Gastroesophageal sphincter (tissue), 4 donors: Measurements from ENCODE around the gene CCSER1. TPM values are rescaled to one million over a fixed set of nuclear protein-coding genes. Genes with fewer than 3 reads are reported as not detected.

Experiments
- ATAC-seq: fragments of 150-250 bp; one replicate; pipeline ENCODE4 v1.9.1; 2016; ENCODE audit warnings: mild to moderate bottlenecking, moderate library complexity
- H3K27ac ChIP-seq, 4 donors: fragments of 200-600 bp; sonication (generic) in 3 of 4; 1 replicate in 3 of 4; 2 replicates in 1 of 4; pipeline ENCODE4 v1.5.1; 2016 to 2019
- H3K27me3 ChIP-seq: fragments of 200-600 bp; sonication (generic); one replicate; pipeline ENCODE4 v1.5.1; 2019
- H3K36me3 ChIP-seq, 2 donors: fragments of 200-600 bp; sonication (generic); one replicate each; pipeline ENCODE4 v1.5.1; 2019; ENCODE audit warnings: control low read depth in 1 of 2
- H3K4me1 ChIP-seq, 3 donors: fragments of 200-600 bp; sonication (generic); 1 replicate in 2 of 3; 2 replicates in 1 of 3; pipeline ENCODE4 v1.5.1; 2016 to 2019; ENCODE audit warnings: control low read depth in 2 of 3
- H3K4me3 ChIP-seq, 2 donors: fragments of 200-600 bp; sonication (generic); one replicate each; pipeline ENCODE4 v1.5.1; 2019; ENCODE audit warnings: mild to moderate bottlenecking in 1 of 2, moderate library complexity in 1 of 2
- H3K9me3 ChIP-seq, 3 donors: fragments of 200-600 bp; sonication (generic); one replicate each; pipeline ENCODE4 v1.5.1; 2017 to 2019; ENCODE audit warnings: control low read depth in 2 of 3
- CTCF ChIP-seq, 4 experiments: fragments of 200-600 bp in 2 of 4; fragments of 450-650 bp in 2 of 4; sonication (generic) in 1 of 4; IDR thresholded peaks; one replicate each; pipeline ENCODE4 v1.5.1; 2017 to 2019; ENCODE audit warnings: antibody characterized with exemption in 4 of 4, mild to moderate bottlenecking in 2 of 4, moderate library complexity in 2 of 4
- EP300 ChIP-seq: sonication (generic); formaldehyde crosslinking; IDR thresholded peaks from one replicate; pipeline ENCODE4 v1.6.1; 2017; ENCODE audit warnings: antibody characterized with exemption, mild to moderate bottlenecking
- POLR2A ChIP-seq, 2 donors: fragments of 450-650 bp; IDR thresholded peaks; one replicate each; pipeline ENCODE4 v1.6.1; 2017; ENCODE audit warnings: antibody characterized with exemption in 2 of 2, mild to moderate bottlenecking in 2 of 2, moderate library complexity in 1 of 2
- POLR2AphosphoS5 ChIP-seq: sonication (generic); formaldehyde crosslinking; IDR thresholded peaks from one replicate; pipeline ENCODE4 v1.6.1; 2017; ENCODE audit warnings: antibody characterized with exemption
- WGBS, 2 donors: methylation state at CpG; one replicate each; pipeline ENCODE4 v1.1.5; 2018; ENCODE audit warnings: low coverage in 1 of 2; 5-methylcytosine and 5-hydroxymethylcytosine counted together
- total RNA-seq, 4 donors: library from RNA; depleted of rRNA; stranded (reverse); fragments of >200 nt; gene quantifications; one replicate each; pipeline ENCODE4 v1.1.0, GENCODE V29; 2016

CCSER1 gene
- total RNA-seq, 4 donors from 2014 or later = 2.4 to 9.3 (median 4.6) TPM

GRCh38 chr4:90584051-90584450, 456.9 kb downstream of the CCSER1 start:
- Histone ChIP-seq H3K4me1 (no peaks in the 10 kb centered on the region), H3K27ac (no peak overlapping the region), H3K36me3 (no peaks in the 10 kb centered on the region), H3K27me3 (no peaks in the 10 kb centered on the region), H3K9me3 (no peaks in the 10 kb centered on the region), H3K4me3 (no peak overlapping the region)
- TF ChIP-seq POLR2AphosphoS5 (no peak), CTCF (IDR thresholded peaks at IDR 0.05) (no peak), POLR2A (IDR thresholded peaks at IDR 0.05) (no peak), EP300 (no peak)
- ATAC-seq = no peak
- WGBS, 2 donors = 47% methylated on average over 2 of the region's 2 CpGs; no CpG with 5 or more reads in 1 of the 2 donors

- WGBS, 2 donors = 88 to 100% methylated on average over 2 to 6 of the region's 8 CpGs
- Histone ChIP-seq H3K36me3 (no peaks in the 10 kb centered on the region), H3K4me3 (no peak overlapping the region), H3K27me3 (no peaks in the 10 kb centered on the region), H3K27ac (no peak overlapping the region), H3K9me3 (peaks cover 0 to 7% (median 0%) of the 10 kb centered on the region in 3 donors), H3K4me1 (no peaks in the 10 kb centered on the region)
- TF ChIP-seq POLR2A (IDR thresholded peaks at IDR 0.05) = no peak
- TF ChIP-seq CTCF (IDR thresholded peaks at IDR 0.05) = no peak
- no peak for TF ChIP-seq EP300
- no peak for TF ChIP-seq POLR2AphosphoS5
- ATAC-seq = no peak
Measured at GRCh38 chr4:90585961-90586360, 458.8 kb downstream of the CCSER1 start.

- no peak overlapping the region for H3K4me3 ChIP-seq
- TF ChIP-seq POLR2AphosphoS5 (no peak), EP300 (no peak), CTCF (IDR thresholded peaks at IDR 0.05) (no peak), POLR2A (IDR thresholded peaks at IDR 0.05) (no peak)
- H3K36me3 ChIP-seq = no peaks in the 10 kb centered on the region
- 95 to 100% methylated on average over 2 to 6 of the region's 6 CpGs for WGBS, 2 donors
- H3K27me3 ChIP-seq = no peaks in the 10 kb centered on the region
- H3K27ac ChIP-seq = no peak overlapping the region
- peaks cover 0 to 7% (median 0%) of the 10 kb centered on the region in 3 donors for H3K9me3 ChIP-seq
- no peak for ATAC-seq
- no peaks in the 10 kb centered on the region for H3K4me1 ChIP-seq
Measured at GRCh38 chr4:90586799-90587198, 459.6 kb downstream of the CCSER1 start.

- Histone ChIP-seq H3K27ac (no peak overlapping the region), H3K36me3 (no peaks in the 10 kb centered on the region), H3K4me1 (no peaks in the 10 kb centered on the region), H3K27me3 (no peaks in the 10 kb centered on the region), H3K4me3 (no peak overlapping the region), H3K9me3 (no peaks in the 10 kb centered on the region)
- 67 to 83% methylated on average over 4 of the region's 4 CpGs for WGBS, 2 donors
- no peak for ATAC-seq
- no peak for TF ChIP-seq EP300
- TF ChIP-seq POLR2AphosphoS5 = no peak
- TF ChIP-seq POLR2A (IDR thresholded peaks at IDR 0.05) = no peak
- TF ChIP-seq CTCF (IDR thresholded peaks at IDR 0.05) = no peak
Measured at GRCh38 chr4:90597927-90598326, 470.7 kb downstream of the CCSER1 start.

GRCh38 chr4:90598741-90599140, 471.5 kb downstream of the CCSER1 start:
- H3K9me3 ChIP-seq = no peaks in the 10 kb centered on the region
- TF ChIP-seq POLR2A (IDR thresholded peaks at IDR 0.05) (no peak), POLR2AphosphoS5 (no peak), CTCF (IDR thresholded peaks at IDR 0.05) (no peak), EP300 (no peak)
- no peaks in the 10 kb centered on the region for H3K36me3 ChIP-seq
- H3K4me1 ChIP-seq = no peaks in the 10 kb centered on the region
- H3K27ac ChIP-seq = no peak overlapping the region
- no peak overlapping the region for H3K4me3 ChIP-seq
- no peaks in the 10 kb centered on the region for H3K27me3 ChIP-seq
- 38% methylated on average over 1 of the region's 2 CpGs; no CpG with 5 or more reads in 1 of the 2 donors for WGBS, 2 donors
- no peak for ATAC-seq
